A673 (cell line): Measurements from ENCODE around the gene CNOT3.

Experiments used
- CTCF ChIP-seq: fragments of 300-800, 200-600 bp; sonication (generic); conservative IDR thresholded peaks from 2 replicates; pipeline ENCODE4 v1.5.1; 2017; ENCODE audit warnings: low read depth, mild to moderate bottlenecking, antibody characterized with exemption, low read length, moderate library complexity, mixed read lengths
- EZH2 ChIP-seq: fragments of 200-600 bp; sonication (generic); IDR thresholded peaks from 2 replicates; pipeline ENCODE4 v1.6.1; 2017; ENCODE audit warnings: borderline replicate concordance, low read depth, mild to moderate bottlenecking, mixed read lengths, antibody characterized with exemption, low read length; ENCODE audit not compliant: poor library complexity, severe bottlenecking

- no peak for TF ChIP-seq CTCF
- no peak for TF ChIP-seq EZH2
Observed at GRCh38 chr19:54114340-54115108, 23.0 kb upstream of the CNOT3 start.
